NCI-H1417 treated with DMSO at 0.1 percent for 48 hours (cell line): ENCODE measurements around the gene SHISA6.

Source experiments
- DNase-seq: peaks from one replicate; lab custom pipeline; 2025; lab: John Stamatoyannopoulos, UW

SHISA6 gene

GRCh38 chr17:11459861-11460331 lies 218.9 kb downstream of the SHISA6 start:
- no peak for DNase-seq

- DNase-seq, result no peak
These were observed 221.1 kb downstream of the SHISA6 start for GRCh38 chr17:11461993-11462548.

GRCh38 chr17:11467639-11468038 lies 226.6 kb downstream of the SHISA6 start:
- no peak for DNase-seq

GRCh38 chr17:11485336-11486100 lies 244.5 kb downstream of the SHISA6 start:
- DNase-seq, result no peak

GRCh38 chr17:11486101-11486867 lies 245.3 kb downstream of the SHISA6 start:
- DNase-seq, result no peak

GRCh38 chr17:11486868-11487310 lies 245.9 kb downstream of the SHISA6 start:
- DNase-seq, result no peak

GRCh38 chr17:11487469-11487868 lies 246.5 kb downstream of the SHISA6 start:
- DNase-seq, result no peak

- no peak for DNase-seq
These were observed 247.4 kb downstream of the SHISA6 start for GRCh38 chr17:11488407-11488806.

- no peak for DNase-seq
These were observed 249.2 kb downstream of the SHISA6 start for GRCh38 chr17:11490171-11490755.

GRCh38 chr17:11492511-11492910 lies 251.5 kb downstream of the SHISA6 start:
- no peak for DNase-seq

- no peak for DNase-seq
These were observed 252.9 kb downstream of the SHISA6 start for GRCh38 chr17:11493936-11494335.

GRCh38 chr17:11495613-11496012 lies 254.6 kb downstream of the SHISA6 start:
- no peak for DNase-seq

- no peak for DNase-seq
These were observed 258.9 kb downstream of the SHISA6 start for GRCh38 chr17:11499881-11500280.

- DNase-seq, result no peak
These were observed 262.5 kb downstream of the SHISA6 start for GRCh38 chr17:11503308-11504035.

GRCh38 chr17:11506635-11507034 lies 265.6 kb downstream of the SHISA6 start:
- DNase-seq, result no peak

GRCh38 chr17:11511696-11512095 lies 270.7 kb downstream of the SHISA6 start:
- no peak for DNase-seq

GRCh38 chr17:11514565-11514964 lies 273.6 kb downstream of the SHISA6 start:
- DNase-seq, result no peak

GRCh38 chr17:11514981-11515680 lies 274.1 kb downstream of the SHISA6 start:
- DNase-seq, result no peak

GRCh38 chr17:11515901-11516300 lies 274.9 kb downstream of the SHISA6 start:
- DNase-seq, result no peak

GRCh38 chr17:11535231-11535630 lies 294.2 kb downstream of the SHISA6 start:
- no peak for DNase-seq

- no peak for DNase-seq
These were observed 297.4 kb downstream of the SHISA6 start for GRCh38 chr17:11538366-11538765.
